K562 (cell line): ENCODE data around the gene SMYD1. TPM values are rescaled to one million over a fixed set of nuclear protein-coding genes. Genes with fewer than 3 reads are reported as not detected.

Experiments
- FOSL1 ChIP-seq: fragments of 200-800 bp; sonication (Bioruptor generic); conservative IDR thresholded peaks from 2 replicates; pipeline ENCODE4 v1.6.1; 2016; ENCODE audit warnings: missing genetic modification characterization, missing compliant biosample characterization
- FOXA3 ChIP-seq, 2 experiments: fragments of 450-650 bp in 1 of 2; sonication (generic) in 1 of 2; formaldehyde crosslinking; IDR thresholded peaks in 1 of 2; conservative IDR thresholded peaks in 1 of 2; 2 replicates each; pipeline versions ENCODE4 v1.4.0 to v1.8.0; 2020 to 2022; ENCODE audit warnings: mild to moderate bottlenecking in 2 of 2, missing genetic modification reagents in 1 of 2
- HNRNPLL ChIP-seq: fragments of 200-400 bp; formaldehyde crosslinking; IDR thresholded peaks from 2 replicates; pipeline ENCODE4 v1.6.1; 2017; ENCODE audit warnings: low read length, low read depth, mild to moderate bottlenecking; ENCODE audit not compliant: poor library complexity, severe bottlenecking
- PBX2 ChIP-seq, 2 experiments: IDR thresholded peaks in 1 of 2; conservative IDR thresholded peaks in 1 of 2; 2 replicates each; pipeline ENCODE4 v1.6.1; 2016; ENCODE audit warnings: low read depth in 2 of 2, mild to moderate bottlenecking in 1 of 2, missing compliant biosample characterization in 1 of 2, missing genetic modification characterization in 1 of 2, moderate library complexity in 1 of 2
- POLR2B ChIP-seq: fragments of 450-650 bp; IDR thresholded peaks from 2 replicates; pipeline ENCODE4 v1.6.1; 2018; ENCODE audit warnings: low read depth; ENCODE audit not compliant: partially characterized antibody
- ZNF407 ChIP-seq: fragments of 450-650 bp; IDR thresholded peaks from 2 replicates; pipeline ENCODE4 v1.6.1; 2016; ENCODE audit warnings: low read depth
- polyA plus RNA-seq, 8 experiments: library from polyadenylated mRNA; depleted of rRNA in 4 of 8; stranded (reverse) in 5 of 8; unstranded in 3 of 8; fragments of >200 nt; fragmentation: Nextera tagmentation in 2 of 8; fragmentation: Illumina TruSeq in 1 of 8; extraction: Ambion mirVana in 2 of 8; extraction: Trizol in 1 of 8; gene quantifications; 2 replicates each; pipeline versions ENCODE4 v1.2.1 to v1.2.3, GENCODE V29; 2011 to 2014; ENCODE audit warnings: inconsistent platforms in 1 of 8, missing spikeins in 1 of 8
- total RNA-seq, 7 experiments: library from RNA; depleted of rRNA in 6 of 7; stranded (reverse); fragments of >200 nt in 6 of 7; fragmentation: Illumina TruSeq in 2 of 7; extraction: Trizol in 2 of 7; gene quantifications; 2 replicates each; pipeline versions ENCODE4 v1.2.1 to v1.2.3, GENCODE V29; 2011 to 2021; ENCODE audit warnings: low replicate concordance in 1 of 7

Gene SMYD1
- total and polyA plus RNA-seq, 9 of the 15 experiments (the other 6 are each of a cell fraction or from before 2014, with no cell fraction given), result not detected

- no peak for TF ChIP-seq ZNF407
- TF ChIP-seq FOSL1, result no peak
- no peak for TF ChIP-seq PBX2 (CRISPR knock-in tag; IDR thresholded peaks at IDR 0.05; ENCODE audit: low read depth)
- no peak for TF ChIP-seq PBX2 (tag; conservative IDR thresholded peaks at IDR 0.05; ENCODE audit: low read depth)
- TF ChIP-seq HNRNPLL, result no peak
- no peak for TF ChIP-seq POLR2B
- no peak for TF ChIP-seq FOXA3 (CRISPR knock-in tag; conservative IDR thresholded peaks at IDR 0.05 in 1 of 2, IDR thresholded peaks at IDR 0.05 in 1 of 2)
These were observed 59.9 kb downstream of the SMYD1 start (continued) for GRCh38 chr2:88127638-88127887.
